HepG2 (cell line): ENCODE results near the gene ADGRG6. TPM values are rescaled to one million over a fixed set of nuclear protein-coding genes. Genes with fewer than 3 reads are reported as not detected.

Experiments
- ATAC-seq: fragments of 200-7000 bp; cut with Tn5 transposase; 3 replicates; pipeline ENCODE4 v1.9.1; 2020; ENCODE audit warnings: mild to moderate bottlenecking, moderate library complexity
- BruUV-seq: library from RNA; stranded (reverse); fragments of 400-500 nt; replicated peaks from 2 replicates; lab custom pipeline; 2021; lab: Mats Ljungman, UMichigan
- CTCF ChIA-PET: fragments of 300-600 bp; formaldehyde crosslinking; extraction: SDS; loops from one replicate; lab custom pipeline; 2021; ENCODE audit warnings: low total read pairs, inconsistent platforms, low intra/inter-chr PET ratio; lab: Yijun Ruan, JAX
- POLR2A ChIA-PET: fragments of 350-600 bp; sonication (Branson Sonifier 250); formaldehyde crosslinking; loops from one replicate; lab custom pipeline; 2020; ENCODE audit warnings: antibody characterized with exemption, inconsistent platforms; lab: Yijun Ruan, JAX
- DNase-seq: peaks from one replicate; pipeline ENCODE4 v3.0.0-alpha.2; 2015; ENCODE audit warnings: low spot score
- FAIRE-seq: peaks from 3 replicates; lab custom pipeline; 2011; peaks lifted over from hg19 to GRCh38; lab: Jason Lieb, UNC
- H2AFZ ChIP-seq: one replicate; pipeline ENCODE4 v1.6.1; 2011; ENCODE audit warnings: low read length, inconsistent platforms
- H3K27ac ChIP-seq: fragments of 300-600 bp; 3 replicates; pipeline ENCODE4 v1.8.0; 2011; ENCODE audit warnings: mixed run types, mild to moderate bottlenecking, mixed read lengths, low read length, inconsistent platforms; ENCODE audit not compliant: insufficient read depth; ENCODE audit errors: extremely low read length
- H3K27me3 ChIP-seq, 2 experiments: fragments of 200-600 bp in 1 of 2; 2 replicates in 1 of 2; 3 replicates in 1 of 2; pipeline versions ENCODE4 v1.6.0 to v1.8.0; 2011; ENCODE audit warnings: low read length in 2 of 2, mild to moderate bottlenecking in 2 of 2, moderate library complexity in 2 of 2, inconsistent platforms in 1 of 2; ENCODE audit not compliant: insufficient read depth in 2 of 2, control insufficient read depth in 1 of 2
- H3K36me3 ChIP-seq, 2 experiments: fragments of 200-600 bp in 1 of 2; replicated peaks in 1 of 2; 2 replicates in 1 of 2; 3 replicates in 1 of 2; pipeline versions ENCODE4 v1.5.1 to v1.8.0; 2011; ENCODE audit warnings: low read length in 2 of 2, inconsistent platforms in 1 of 2; ENCODE audit not compliant: insufficient read depth in 2 of 2, control insufficient read depth in 1 of 2
- H3K4me1 ChIP-seq: 2 replicates; pipeline ENCODE4 v1.5.1; 2012; ENCODE audit warnings: low read length, inconsistent platforms; ENCODE audit not compliant: insufficient read depth
- H3K4me2 ChIP-seq: 2 replicates; pipeline ENCODE4 v1.6.0; 2011; ENCODE audit warnings: low read depth, low read length, inconsistent platforms
- H3K4me3 ChIP-seq, 3 experiments: fragments of 200-600 bp in 1 of 3; sonication (generic), shearing (Covaris generic) in 1 of 3; replicated peaks in 1 of 3; 2 replicates each; pipeline ENCODE4 v1.5.1; 2011 to 2016; ENCODE audit warnings: low read length in 3 of 3, inconsistent platforms in 2 of 3, low read depth in 2 of 3, mild to moderate bottlenecking in 2 of 3, control low read depth in 1 of 3, mixed read lengths in 1 of 3; ENCODE audit not compliant: insufficient read depth in 1 of 3
- H3K79me2 ChIP-seq: one replicate; pipeline ENCODE4 v1.6.1; 2011; ENCODE audit warnings: low read length, inconsistent platforms; ENCODE audit not compliant: insufficient read depth
- H3K9ac ChIP-seq: 2 replicates; pipeline ENCODE4 v1.6.0; 2011; ENCODE audit warnings: mild to moderate bottlenecking, low read depth, low read length, inconsistent platforms; ENCODE audit not compliant: insufficient read depth
- H3K9me3 ChIP-seq: 2 replicates; pipeline ENCODE4 v1.5.1; 2012; ENCODE audit warnings: mild to moderate bottlenecking, low read length
- H4K20me1 ChIP-seq: 2 replicates; pipeline ENCODE4 v1.6.0; 2011; ENCODE audit warnings: inconsistent platforms, mild to moderate bottlenecking, low read length, moderate library complexity; ENCODE audit not compliant: insufficient read depth
- AGO2 ChIP-seq: fragments of 200-400 bp; formaldehyde crosslinking; optimal IDR thresholded peaks from 2 replicates; pipeline ENCODE3; 2017; ENCODE audit warnings: mild to moderate bottlenecking, low read depth, low read length, moderate library complexity
- BCL6 ChIP-seq: IDR thresholded peaks from 2 replicates; pipeline ENCODE4 v1.6.1; 2016; ENCODE audit warnings: missing genetic modification reagents, missing compliant biosample characterization
- CCAR2 ChIP-seq: fragments of 200-400 bp; formaldehyde crosslinking; optimal IDR thresholded peaks from 2 replicates; pipeline ENCODE3; 2018; ENCODE audit warnings: low read depth, mild to moderate bottlenecking, low read length, moderate library complexity
- NFYC ChIP-seq: IDR thresholded peaks from 2 replicates; pipeline ENCODE4 v1.6.1; 2016; ENCODE audit warnings: missing genetic modification reagents, missing compliant biosample characterization
- RBM22 ChIP-seq: fragments of 200-400 bp; formaldehyde crosslinking; optimal IDR thresholded peaks from 2 replicates; pipeline ENCODE3; 2017; ENCODE audit warnings: mild to moderate bottlenecking, low read length, moderate library complexity
- SIN3A ChIP-seq: IDR thresholded peaks from 2 replicates; pipeline ENCODE4 v1.6.1; 2011; ENCODE audit warnings: low read depth, mild to moderate bottlenecking, control low read depth, low read length, borderline replicate concordance
- SP2 ChIP-seq: sonication (generic); formaldehyde crosslinking; IDR thresholded peaks from 2 replicates; pipeline ENCODE4 v1.5.1; 2020; ENCODE audit warnings: mild to moderate bottlenecking, missing genetic modification reagents
- ZBTB39 ChIP-seq: sonication (generic); formaldehyde crosslinking; IDR thresholded peaks from 2 replicates; pipeline ENCODE4 v1.5.0; 2020; ENCODE audit warnings: missing genetic modification reagents
- ZNF12 ChIP-seq: sonication (generic); formaldehyde crosslinking; IDR thresholded peaks from 2 replicates; pipeline ENCODE4 v1.5.0; 2020; ENCODE audit warnings: missing genetic modification reagents
- ZNF121 ChIP-seq: sonication (generic); formaldehyde crosslinking; IDR thresholded peaks from 2 replicates; pipeline ENCODE4 v1.5.0; 2020; ENCODE audit warnings: mild to moderate bottlenecking, missing genetic modification reagents
- ZNF20 ChIP-seq: sonication (generic); formaldehyde crosslinking; IDR thresholded peaks from 2 replicates; pipeline ENCODE4 v1.4.0; 2020; ENCODE audit warnings: mild to moderate bottlenecking, moderate library complexity, missing genetic modification reagents
- ZNF556 ChIP-seq: sonication (generic); formaldehyde crosslinking; IDR thresholded peaks from 2 replicates; pipeline ENCODE4 v1.4.0; 2020; ENCODE audit warnings: mild to moderate bottlenecking, missing genetic modification reagents, borderline replicate concordance
- ZNF792 ChIP-seq: IDR thresholded peaks from 2 replicates; pipeline ENCODE4 v1.6.1; 2016
- ZNF878 ChIP-seq: sonication (generic); formaldehyde crosslinking; IDR thresholded peaks from 2 replicates; pipeline ENCODE4 v1.8.1; 2023; ENCODE audit warnings: mild to moderate bottlenecking, missing genetic modification reagents, moderate library complexity
- WGBS: methylation state at CpG from one replicate; pipeline ENCODE4 v1.1.6; 2017; ENCODE audit warnings: low lambda C conversion rate; 5-methylcytosine and 5-hydroxymethylcytosine counted together
- in situ Hi-C: cut with HindIII; loops from 2 replicates; pipeline ENCODE4 v1.10.0; 2017; ENCODE audit warnings: low pct_unique_long_range_greater_than_20kb; ENCODE audit not compliant: extremely low pct_ligation_motif_present
- intact Hi-C: fragments of 100-400 bp; cut with micrococcal nuclease; formaldehyde crosslinking; loops from one replicate; pipeline ENCODE4 v1.10.0; 2022; ENCODE audit not compliant: unreplicated experiment
- polyA plus RNA-seq, 8 experiments: library from polyadenylated mRNA; depleted of rRNA in 3 of 8; stranded (reverse) in 7 of 8; unstranded in 1 of 8; fragments of >200 nt; fragmentation: Illumina TruSeq in 4 of 8; extraction: Trizol in 4 of 8; gene quantifications; 2 replicates each; pipeline versions ENCODE4 v1.2.1 to v1.2.3, GENCODE V29; 2011 to 2016; ENCODE audit warnings: low read depth in 4 of 8, missing spikeins in 1 of 8, mixed read lengths in 1 of 8; ENCODE audit not compliant: insufficient read depth in 1 of 8
- total RNA-seq, 5 experiments: library from RNA; depleted of rRNA; stranded (reverse); fragments of >200 nt; fragmentation: Illumina TruSeq; extraction: Trizol; gene quantifications; 2 replicates each; pipeline ENCODE4 v1.2.3, GENCODE V29; 2016; ENCODE audit warnings: low read depth in 1 of 5
- TF ChIP-seq, protein P1 (sequence below), 2 experiments: fragments of 450-650 bp in 1 of 2; sonication (generic) in 1 of 2; formaldehyde crosslinking in 1 of 2; IDR thresholded peaks; 2 replicates each; pipeline versions ENCODE4 v1.6.1 to v1.8.0; 2016 to 2022; ENCODE audit warnings: antibody characterized with exemption in 1 of 2, mild to moderate bottlenecking in 1 of 2, missing genetic modification reagents in 1 of 2

The ADGRG6 gene
- total and polyA plus RNA-seq, 2 of the 13 experiments (the other 11 are each of a cell fraction or from before 2014, with no cell fraction given): 129 to 249 TPM

DNA sequence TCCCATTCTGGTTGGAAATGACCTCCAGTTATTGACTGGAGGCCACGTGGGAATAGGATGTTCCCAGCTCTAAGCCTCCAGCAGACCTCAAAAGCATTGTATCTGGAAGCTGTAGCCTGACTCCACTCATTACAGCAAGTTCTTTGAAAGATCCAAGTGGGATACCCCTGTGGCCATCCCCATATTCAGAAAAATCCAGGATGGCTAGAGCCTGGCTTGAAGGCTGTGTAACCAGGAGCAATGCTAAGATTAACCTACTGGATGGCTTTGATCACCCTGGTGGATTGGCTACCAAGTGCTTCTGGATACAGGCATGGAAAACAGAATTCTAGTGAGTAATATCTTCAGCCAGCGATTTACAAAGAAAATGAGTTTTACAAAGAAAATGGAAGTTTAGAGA lies 151.2 kb downstream of the ADGRG6 start:
- H3K27me3 ChIP-seq: no peaks in the 10 kb centered on the region
- WGBS: 80% methylated on average over 2 of the region's 2 CpGs
- POLR2A ChIA-PET: no interaction called here
- no peak for DNase-seq
- BruUV-seq: no TSS peak
- no peaks in the 10 kb centered on the region for H3K79me2 ChIP-seq
- H2AFZ ChIP-seq: no peak overlapping the region
- H3K4me1 ChIP-seq: peaks cover 8% of the 10 kb centered on the region
- intact Hi-C loops (no loop called here), in situ Hi-C loops (no loop called here)
- H3K36me3 ChIP-seq: peaks cover 8 to 31% of the 10 kb centered on the region in 2 experiments
- no peak overlapping the region for H3K27ac ChIP-seq
- no peak overlapping the region for H3K4me3 ChIP-seq
- no peak; the same call in 2 of the 3 replicates for ATAC-seq
- no peaks in the 10 kb centered on the region for H3K9me3 ChIP-seq
- no peak overlapping the region for H3K9ac ChIP-seq
- no peaks in the 10 kb centered on the region for H4K20me1 ChIP-seq
- CTCF ChIA-PET: no interaction called here
- FAIRE-seq: no peak
- no peak overlapping the region for H3K4me2 ChIP-seq
- TF ChIP-seq, protein P1, sequence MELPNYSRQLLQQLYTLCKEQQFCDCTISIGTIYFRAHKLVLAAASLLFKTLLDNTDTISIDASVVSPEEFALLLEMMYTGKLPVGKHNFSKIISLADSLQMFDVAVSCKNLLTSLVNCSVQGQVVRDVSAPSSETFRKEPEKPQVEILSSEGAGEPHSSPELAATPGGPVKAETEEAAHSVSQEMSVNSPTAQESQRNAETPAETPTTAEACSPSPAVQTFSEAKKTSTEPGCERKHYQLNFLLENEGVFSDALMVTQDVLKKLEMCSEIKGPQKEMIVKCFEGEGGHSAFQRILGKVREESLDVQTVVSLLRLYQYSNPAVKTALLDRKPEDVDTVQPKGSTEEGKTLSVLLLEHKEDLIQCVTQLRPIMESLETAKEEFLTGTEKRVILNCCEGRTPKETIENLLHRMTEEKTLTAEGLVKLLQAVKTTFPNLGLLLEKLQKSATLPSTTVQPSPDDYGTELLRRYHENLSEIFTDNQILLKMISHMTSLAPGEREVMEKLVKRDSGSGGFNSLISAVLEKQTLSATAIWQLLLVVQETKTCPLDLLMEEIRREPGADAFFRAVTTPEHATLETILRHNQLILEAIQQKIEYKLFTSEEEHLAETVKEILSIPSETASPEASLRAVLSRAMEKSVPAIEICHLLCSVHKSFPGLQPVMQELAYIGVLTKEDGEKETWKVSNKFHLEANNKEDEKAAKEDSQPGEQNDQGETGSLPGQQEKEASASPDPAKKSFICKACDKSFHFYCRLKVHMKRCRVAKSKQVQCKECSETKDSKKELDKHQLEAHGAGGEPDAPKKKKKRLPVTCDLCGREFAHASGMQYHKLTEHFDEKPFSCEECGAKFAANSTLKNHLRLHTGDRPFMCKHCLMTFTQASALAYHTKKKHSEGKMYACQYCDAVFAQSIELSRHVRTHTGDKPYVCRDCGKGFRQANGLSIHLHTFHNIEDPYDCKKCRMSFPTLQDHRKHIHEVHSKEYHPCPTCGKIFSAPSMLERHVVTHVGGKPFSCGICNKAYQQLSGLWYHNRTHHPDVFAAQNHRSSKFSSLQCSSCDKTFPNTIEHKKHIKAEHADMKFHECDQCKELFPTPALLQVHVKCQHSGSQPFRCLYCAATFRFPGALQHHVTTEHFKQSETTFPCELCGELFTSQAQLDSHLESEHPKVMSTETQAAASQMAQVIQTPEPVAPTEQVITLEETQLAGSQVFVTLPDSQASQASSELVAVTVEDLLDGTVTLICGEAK (IDR thresholded peaks at IDR 0.05): no peak
- TF ChIP-seq, protein P1 (CRISPR knock-in tag; IDR thresholded peaks at IDR 0.05): no peak
- TF ChIP-seq ZNF556 (CRISPR knock-in tag) (no peak), RBM22 (peak; percentile 93), ZNF878 (CRISPR knock-in tag) (no peak), CCAR2 (no peak), ZNF792 (no peak), AGO2 (peak; percentile 35), ZNF121 (CRISPR knock-in tag) (no peak), NFYC (no peak), SIN3A (no peak), ZBTB39 (CRISPR knock-in tag) (no peak), BCL6 (no peak), SP2 (CRISPR knock-in tag) (no peak), ZNF20 (no peak), ZNF12 (CRISPR knock-in tag) (no peak)
